ENCODE results near the gene ATP1A4. TPM values are rescaled to one million over a fixed set of nuclear protein-coding genes. Genes with fewer than 3 reads are reported as not detected.

Gene ATP1A4
- total and polyA plus RNA-seq, 10 of the 15 experiments (the other 5 are each of a cell fraction or from before 2014, with no cell fraction given) = 0.31 to 1.0 (median 0.54) TPM

GRCh38 chr1:160200786-160201185 is 49.4 kb downstream of the ATP1A4 start:
- 71% methylated on average over 4 of the region's 4 CpGs for whole genome bisulfite sequencing (ENCODE audit: insufficient coverage, insufficient replicate concordance, low lambda C conversion rate, missing lambda C conversion rate)
- Histone ChIP-seq H3K27me3 (replicated peaks in 1 of 2; ENCODE audit: control insufficient read depth in 2 of 2, insufficient read depth in 2 of 2, low read length in 1 of 2) (no peaks in the 10 kb centered on the region), H3K36me3 (ENCODE audit: control insufficient read depth in 2 of 2, insufficient read depth in 2 of 2, low read length in 1 of 2) (no peaks in the 10 kb centered on the region), H3K4me3 (no peak overlapping the region), H3K9me3 (replicated peaks; ENCODE audit: control insufficient read depth, insufficient read depth, low read length) (no peaks in the 10 kb centered on the region), H4K20me1 (ENCODE audit: control insufficient read depth, insufficient read depth) (no peaks in the 10 kb centered on the region), H3K9ac (ENCODE audit: control insufficient read depth, insufficient read depth, low read length) (no peak overlapping the region), H3K4me2 (ENCODE audit: control insufficient read depth, insufficient read depth) (no peak overlapping the region), H3K79me2 (ENCODE audit: control insufficient read depth, insufficient read depth, low read length) (peaks cover 5% of the 10 kb centered on the region), H3K27ac (ENCODE audit: control insufficient read depth, insufficient read depth) (no peak overlapping the region), H3K4me1 (ENCODE audit: control insufficient read depth, insufficient read depth, low read length) (peaks cover 15% of the 10 kb centered on the region), H2AFZ (ENCODE audit: control insufficient read depth, low read depth, low read length) (no peak overlapping the region)
- SMC1A ChIA-PET (ENCODE audit: uncharacterized antibody, unreplicated experiment) = interaction anchor here (1.2 to 11.5 kb wide), 6 partner anchors 7 to 173 kb away, joined by 3 to 95 read pairs (median 14); no protein-coding TSS in a partner anchor
- DNase-seq (ENCODE audit: low read depth, low spot score) (no peak), FAIRE-seq (no peak), ATAC-seq (no peak)
- in situ Hi-C loops (cut with MboI) = no loop called here
- POLR2A ChIA-PET = interaction anchor here (2.0 kb wide), 1 partner anchor 60 kb away, joined by 6 read pairs; no protein-coding TSS in a partner anchor
- no TSS peak for BruUV-seq (replicated peaks)
- RAD21 ChIA-PET (ENCODE audit: unreplicated experiment) = interaction anchor here (0.7 to 10.6 kb wide), 3 partner anchors 52 to 175 kb away, joined by 3 to 89 read pairs (median 8); no protein-coding TSS in a partner anchor
- intact Hi-C loops (cut with micrococcal nuclease; ENCODE audit: unreplicated experiment) = no loop called here
- CTCF ChIA-PET = interaction anchor here (0.9 to 8.9 kb wide), 7 partner anchors 8 to 176 kb away, joined by 3 to 89 read pairs (median 32); no protein-coding TSS in a partner anchor
- TF ChIP-seq CHD1 (IDR thresholded peaks at IDR 0.05; ENCODE audit: low read depth, low read length) = no peak
- TF ChIP-seq SRF (IDR thresholded peaks at IDR 0.05; ENCODE audit: low read depth in 2 of 2, low read length in 2 of 2) = no peak
- no peak for TF ChIP-seq IRF4 (IDR thresholded peaks at IDR 0.05; ENCODE audit: low read depth, low read length)
- TF ChIP-seq SMAD1 (IDR thresholded peaks at IDR 0.05; ENCODE audit: low read depth, partially characterized antibody) = no peak
- TF ChIP-seq GABPA (IDR thresholded peaks at IDR 0.05; ENCODE audit: low read depth) = no peak
- no peak for TF ChIP-seq YY1 (IDR thresholded peaks at IDR 0.05; ENCODE audit: low read depth, low read length)
- TF ChIP-seq JUNB (IDR thresholded peaks at IDR 0.05) = no peak
- no peak for TF ChIP-seq ASH2L (IDR thresholded peaks at IDR 0.05; ENCODE audit: borderline replicate concordance, low read depth)
- TF ChIP-seq CHD2 (IDR thresholded peaks at IDR 0.05; ENCODE audit: borderline replicate concordance, low read depth, low read length) = no peak
- no peak for TF ChIP-seq CEBPZ (IDR thresholded peaks at IDR 0.05; ENCODE audit: low read depth, low read length)
- TF ChIP-seq RAD21 (IDR thresholded peaks at IDR 0.05; ENCODE audit: insufficient read depth, low read depth, low read length) = no peak
- no peak for TF ChIP-seq RELA (IDR thresholded peaks at IDR 0.05; ENCODE audit: borderline replicate concordance, partially characterized antibody)
- TF ChIP-seq SMARCA5 (IDR thresholded peaks at IDR 0.05) = no peak
- TF ChIP-seq ELK1 (IDR thresholded peaks at IDR 0.05; ENCODE audit: low read depth, low read length) = no peak
- TF ChIP-seq SIN3A (IDR thresholded peaks at IDR 0.05; ENCODE audit: low read depth, low read length) = no peak
- no peak for TF ChIP-seq ATF2 (IDR thresholded peaks at IDR 0.05; ENCODE audit: low read length)
- no peak for TF ChIP-seq ZBTB4 (CRISPR knock-in tag; IDR thresholded peaks at IDR 0.05)
